HEK293 (cell line): Measurements from ENCODE around the gene PCGF1.

Experiments
- EGR2 ChIP-seq: fragments of 450-650 bp; formaldehyde crosslinking; IDR thresholded peaks from 2 replicates; pipeline ENCODE4 v1.5.1; 2016; ENCODE audit warnings: low read depth, missing biosample characterization, missing genetic modification characterization
- INSM2 ChIP-seq: fragments of 450-650 bp; formaldehyde crosslinking; IDR thresholded peaks from 2 replicates; pipeline ENCODE4 v1.5.1; 2016; ENCODE audit warnings: missing biosample characterization, missing genetic modification characterization
- KLF1 ChIP-seq: fragments of 450-650 bp; formaldehyde crosslinking; IDR thresholded peaks from 2 replicates; pipeline ENCODE4 v1.5.1; 2016; ENCODE audit warnings: missing biosample characterization, missing genetic modification characterization
- OSR2 ChIP-seq: fragments of 450-650 bp; formaldehyde crosslinking; IDR thresholded peaks from 2 replicates; pipeline ENCODE4 v1.5.1; 2016; ENCODE audit warnings: missing biosample characterization, missing genetic modification characterization
- OVOL3 ChIP-seq: fragments of 450-650 bp; formaldehyde crosslinking; IDR thresholded peaks from 2 replicates; pipeline ENCODE4 v1.5.1; 2016; ENCODE audit warnings: missing biosample characterization, missing genetic modification characterization
- SP3 ChIP-seq: fragments of 450-650 bp; formaldehyde crosslinking; IDR thresholded peaks from 2 replicates; pipeline ENCODE4 v1.5.1; 2016; ENCODE audit warnings: missing biosample characterization, missing genetic modification characterization
- WT1 ChIP-seq: fragments of 450-650 bp; formaldehyde crosslinking; IDR thresholded peaks from 2 replicates; pipeline ENCODE4 v1.5.1; 2016; ENCODE audit warnings: missing biosample characterization, missing genetic modification characterization
- ZBTB21 ChIP-seq: fragments of 450-650 bp; formaldehyde crosslinking; IDR thresholded peaks from 2 replicates; pipeline ENCODE4 v1.5.1; 2017; ENCODE audit warnings: missing biosample characterization, missing genetic modification characterization
- ZBTB48 ChIP-seq: fragments of 450-650 bp; formaldehyde crosslinking; IDR thresholded peaks from 2 replicates; pipeline ENCODE4 v1.5.1; 2016; ENCODE audit warnings: missing biosample characterization, missing genetic modification characterization
- ZEB2 ChIP-seq: fragments of 450-650 bp; formaldehyde crosslinking; IDR thresholded peaks from 2 replicates; pipeline ENCODE4 v1.5.1; 2016; ENCODE audit warnings: missing biosample characterization, missing genetic modification characterization
- ZFP3 ChIP-seq: fragments of 450-650 bp; formaldehyde crosslinking; IDR thresholded peaks from 2 replicates; pipeline ENCODE4 v1.5.1; 2016; ENCODE audit warnings: low read depth, missing biosample characterization, missing genetic modification characterization
- ZNF121 ChIP-seq: fragments of 450-650 bp; formaldehyde crosslinking; IDR thresholded peaks from 2 replicates; pipeline ENCODE4 v1.5.1; 2016; ENCODE audit warnings: missing biosample characterization, missing genetic modification characterization
- ZNF18 ChIP-seq: fragments of 450-650 bp; formaldehyde crosslinking; IDR thresholded peaks from 2 replicates; pipeline ENCODE4 v1.5.1; 2016; ENCODE audit warnings: missing biosample characterization, missing genetic modification characterization
- ZNF280C ChIP-seq: fragments of 450-650 bp; formaldehyde crosslinking; IDR thresholded peaks from 2 replicates; pipeline ENCODE4 v1.5.1; 2016; ENCODE audit warnings: missing biosample characterization, missing genetic modification characterization
- ZNF341 ChIP-seq: fragments of 450-650 bp; formaldehyde crosslinking; IDR thresholded peaks from 2 replicates; pipeline ENCODE4; 2016; ENCODE audit warnings: low read depth, missing biosample characterization, missing genetic modification characterization
- ZNF366 ChIP-seq: fragments of 450-650 bp; formaldehyde crosslinking; conservative IDR thresholded peaks from 2 replicates; pipeline ENCODE4 v1.5.1; 2016; ENCODE audit warnings: missing biosample characterization, missing genetic modification characterization
- ZNF76 ChIP-seq: fragments of 450-650 bp; formaldehyde crosslinking; IDR thresholded peaks from 2 replicates; pipeline ENCODE4; 2016; ENCODE audit warnings: low read depth, missing biosample characterization, missing genetic modification characterization, borderline replicate concordance
- ZNF843 ChIP-seq: fragments of 450-650 bp; formaldehyde crosslinking; IDR thresholded peaks from 2 replicates; pipeline ENCODE4 v1.5.1; 2016; ENCODE audit warnings: missing biosample characterization, missing genetic modification characterization
- ZSCAN30 ChIP-seq: fragments of 450-650 bp; IDR thresholded peaks from 2 replicates; pipeline ENCODE4 v1.5.1; 2018; ENCODE audit warnings: missing biosample characterization, mild to moderate bottlenecking, missing genetic modification characterization, moderate library complexity
- TF ChIP-seq, protein P1 (sequence below): fragments of 450-650 bp; formaldehyde crosslinking; IDR thresholded peaks from 2 replicates; pipeline ENCODE4 v1.5.1; 2017; ENCODE audit warnings: missing biosample characterization, missing genetic modification characterization
- TF ChIP-seq, protein P2 (sequence below): fragments of 450-650 bp; formaldehyde crosslinking; IDR thresholded peaks from 2 replicates; pipeline ENCODE4 v1.5.1; 2016; ENCODE audit warnings: missing biosample characterization, missing genetic modification characterization, borderline replicate concordance
- TF ChIP-seq, protein P3 (sequence below): fragments of 450-650 bp; formaldehyde crosslinking; IDR thresholded peaks from 2 replicates; pipeline ENCODE4 v1.5.1; 2016; ENCODE audit warnings: missing biosample characterization, missing genetic modification characterization
- TF ChIP-seq, protein P4 (sequence below): fragments of 450-650 bp; IDR thresholded peaks from 2 replicates; pipeline ENCODE4 v1.5.1; 2018; ENCODE audit warnings: missing biosample characterization, mild to moderate bottlenecking, missing genetic modification characterization

Gene PCGF1

GRCh38 chr2:74457549-74458131, 49.9 kb downstream of the PCGF1 start (continued):
- TF ChIP-seq, protein P1, sequence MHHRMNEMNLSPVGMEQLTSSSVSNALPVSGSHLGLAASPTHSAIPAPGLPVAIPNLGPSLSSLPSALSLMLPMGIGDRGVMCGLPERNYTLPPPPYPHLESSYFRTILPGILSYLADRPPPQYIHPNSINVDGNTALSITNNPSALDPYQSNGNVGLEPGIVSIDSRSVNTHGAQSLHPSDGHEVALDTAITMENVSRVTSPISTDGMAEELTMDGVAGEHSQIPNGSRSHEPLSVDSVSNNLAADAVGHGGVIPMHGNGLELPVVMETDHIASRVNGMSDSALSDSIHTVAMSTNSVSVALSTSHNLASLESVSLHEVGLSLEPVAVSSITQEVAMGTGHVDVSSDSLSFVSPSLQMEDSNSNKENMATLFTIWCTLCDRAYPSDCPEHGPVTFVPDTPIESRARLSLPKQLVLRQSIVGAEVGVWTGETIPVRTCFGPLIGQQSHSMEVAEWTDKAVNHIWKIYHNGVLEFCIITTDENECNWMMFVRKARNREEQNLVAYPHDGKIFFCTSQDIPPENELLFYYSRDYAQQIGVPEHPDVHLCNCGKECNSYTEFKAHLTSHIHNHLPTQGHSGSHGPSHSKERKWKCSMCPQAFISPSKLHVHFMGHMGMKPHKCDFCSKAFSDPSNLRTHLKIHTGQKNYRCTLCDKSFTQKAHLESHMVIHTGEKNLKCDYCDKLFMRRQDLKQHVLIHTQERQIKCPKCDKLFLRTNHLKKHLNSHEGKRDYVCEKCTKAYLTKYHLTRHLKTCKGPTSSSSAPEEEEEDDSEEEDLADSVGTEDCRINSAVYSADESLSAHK (tag by site-specific recombination): peak; percentile 59
- TF ChIP-seq ZNF280C (tag by site-specific recombination): no peak
- TF ChIP-seq, protein P2, sequence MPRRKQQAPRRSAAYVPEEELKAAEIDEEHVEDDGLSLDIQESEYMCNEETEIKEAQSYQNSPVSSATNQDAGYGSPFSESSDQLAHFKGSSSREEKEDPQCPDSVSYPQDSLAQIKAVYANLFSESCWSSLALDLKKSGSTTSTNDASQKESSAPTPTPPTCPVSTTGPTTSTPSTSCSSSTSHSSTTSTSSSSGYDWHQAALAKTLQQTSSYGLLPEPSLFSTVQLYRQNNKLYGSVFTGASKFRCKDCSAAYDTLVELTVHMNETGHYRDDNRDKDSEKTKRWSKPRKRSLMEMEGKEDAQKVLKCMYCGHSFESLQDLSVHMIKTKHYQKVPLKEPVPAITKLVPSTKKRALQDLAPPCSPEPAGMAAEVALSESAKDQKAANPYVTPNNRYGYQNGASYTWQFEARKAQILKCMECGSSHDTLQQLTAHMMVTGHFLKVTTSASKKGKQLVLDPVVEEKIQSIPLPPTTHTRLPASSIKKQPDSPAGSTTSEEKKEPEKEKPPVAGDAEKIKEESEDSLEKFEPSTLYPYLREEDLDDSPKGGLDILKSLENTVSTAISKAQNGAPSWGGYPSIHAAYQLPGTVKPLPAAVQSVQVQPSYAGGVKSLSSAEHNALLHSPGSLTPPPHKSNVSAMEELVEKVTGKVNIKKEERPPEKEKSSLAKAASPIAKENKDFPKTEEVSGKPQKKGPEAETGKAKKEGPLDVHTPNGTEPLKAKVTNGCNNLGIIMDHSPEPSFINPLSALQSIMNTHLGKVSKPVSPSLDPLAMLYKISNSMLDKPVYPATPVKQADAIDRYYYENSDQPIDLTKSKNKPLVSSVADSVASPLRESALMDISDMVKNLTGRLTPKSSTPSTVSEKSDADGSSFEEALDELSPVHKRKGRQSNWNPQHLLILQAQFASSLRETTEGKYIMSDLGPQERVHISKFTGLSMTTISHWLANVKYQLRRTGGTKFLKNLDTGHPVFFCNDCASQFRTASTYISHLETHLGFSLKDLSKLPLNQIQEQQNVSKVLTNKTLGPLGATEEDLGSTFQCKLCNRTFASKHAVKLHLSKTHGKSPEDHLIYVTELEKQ (tag by site-specific recombination): 0 out of 2 replicates have a peak, but pooled peaks have one; percentile 33
- peak; percentile 36 for TF ChIP-seq SP3
- TF ChIP-seq EGR2 (tag by site-specific recombination): peak; percentile 30
- peak; percentile 46; the same call in 1 of the 2 replicates for TF ChIP-seq ZSCAN30
- no peak for TF ChIP-seq ZFP3 (tag by site-specific recombination)
- TF ChIP-seq INSM2 (tag by site-specific recombination): 0 out of 2 replicates have a peak, but pooled peaks have one; percentile 51
- peak; percentile 34; the same call in 1 of the 2 replicates for TF ChIP-seq WT1 (tag by site-specific recombination)
- no peak for TF ChIP-seq ZNF18 (tag by site-specific recombination)
- no peak for TF ChIP-seq ZNF366 (tag by site-specific recombination)
- no peak; the same call in 1 of the 2 replicates for TF ChIP-seq ZNF121 (tag by site-specific recombination)
- no peak for TF ChIP-seq ZNF843 (tag by site-specific recombination)
- peak; percentile 26; the same call in 1 of the 2 replicates for TF ChIP-seq OSR2 (tag by site-specific recombination)
- TF ChIP-seq, protein P3, sequence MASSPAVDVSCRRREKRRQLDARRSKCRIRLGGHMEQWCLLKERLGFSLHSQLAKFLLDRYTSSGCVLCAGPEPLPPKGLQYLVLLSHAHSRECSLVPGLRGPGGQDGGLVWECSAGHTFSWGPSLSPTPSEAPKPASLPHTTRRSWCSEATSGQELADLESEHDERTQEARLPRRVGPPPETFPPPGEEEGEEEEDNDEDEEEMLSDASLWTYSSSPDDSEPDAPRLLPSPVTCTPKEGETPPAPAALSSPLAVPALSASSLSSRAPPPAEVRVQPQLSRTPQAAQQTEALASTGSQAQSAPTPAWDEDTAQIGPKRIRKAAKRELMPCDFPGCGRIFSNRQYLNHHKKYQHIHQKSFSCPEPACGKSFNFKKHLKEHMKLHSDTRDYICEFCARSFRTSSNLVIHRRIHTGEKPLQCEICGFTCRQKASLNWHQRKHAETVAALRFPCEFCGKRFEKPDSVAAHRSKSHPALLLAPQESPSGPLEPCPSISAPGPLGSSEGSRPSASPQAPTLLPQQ (tag by site-specific recombination): peak; percentile 55; the same call in 1 of the 2 replicates
- peak; percentile 85 for TF ChIP-seq ZNF341 (tag by site-specific recombination)
- peak; percentile 28; the same call in 1 of the 2 replicates for TF ChIP-seq ZBTB48 (tag by site-specific recombination)
- peak; percentile 38; the same call in 1 of the 2 replicates for TF ChIP-seq KLF1 (tag by site-specific recombination)
- peak; percentile 58; the same call in 1 of the 2 replicates for TF ChIP-seq ZNF76 (tag by site-specific recombination)
- peak; percentile 84 for TF ChIP-seq ZEB2
- 0 out of 2 replicates have a peak, but pooled peaks have one; percentile 39 for TF ChIP-seq OVOL3 (tag by site-specific recombination)
- peak; percentile 86 for TF ChIP-seq ZBTB21 (tag by site-specific recombination)
- TF ChIP-seq, protein P4, sequence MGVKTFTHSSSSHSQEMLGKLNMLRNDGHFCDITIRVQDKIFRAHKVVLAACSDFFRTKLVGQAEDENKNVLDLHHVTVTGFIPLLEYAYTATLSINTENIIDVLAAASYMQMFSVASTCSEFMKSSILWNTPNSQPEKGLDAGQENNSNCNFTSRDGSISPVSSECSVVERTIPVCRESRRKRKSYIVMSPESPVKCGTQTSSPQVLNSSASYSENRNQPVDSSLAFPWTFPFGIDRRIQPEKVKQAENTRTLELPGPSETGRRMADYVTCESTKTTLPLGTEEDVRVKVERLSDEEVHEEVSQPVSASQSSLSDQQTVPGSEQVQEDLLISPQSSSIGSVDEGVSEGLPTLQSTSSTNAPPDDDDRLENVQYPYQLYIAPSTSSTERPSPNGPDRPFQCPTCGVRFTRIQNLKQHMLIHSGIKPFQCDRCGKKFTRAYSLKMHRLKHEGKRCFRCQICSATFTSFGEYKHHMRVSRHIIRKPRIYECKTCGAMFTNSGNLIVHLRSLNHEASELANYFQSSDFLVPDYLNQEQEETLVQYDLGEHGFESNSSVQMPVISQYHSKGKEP: no peak
